GM12874 (cell line): Measurements from ENCODE around the gene VPS37C.
"Not testable (repeated sequence)": the region's sequence is repeated elsewhere in the genome, so short reads cannot be mapped to it uniquely, and the experiment has no call there.

Source experiments
- TF ChIP-seq, protein P1 (sequence below): IDR thresholded peaks from 2 replicates; pipeline ENCODE4 v1.5.1; 2011; ENCODE audit warnings: low read depth, mild to moderate bottlenecking, control low read depth, low read length, moderate library complexity; ENCODE audit not compliant: insufficient read depth

VPS37C gene

DNA sequence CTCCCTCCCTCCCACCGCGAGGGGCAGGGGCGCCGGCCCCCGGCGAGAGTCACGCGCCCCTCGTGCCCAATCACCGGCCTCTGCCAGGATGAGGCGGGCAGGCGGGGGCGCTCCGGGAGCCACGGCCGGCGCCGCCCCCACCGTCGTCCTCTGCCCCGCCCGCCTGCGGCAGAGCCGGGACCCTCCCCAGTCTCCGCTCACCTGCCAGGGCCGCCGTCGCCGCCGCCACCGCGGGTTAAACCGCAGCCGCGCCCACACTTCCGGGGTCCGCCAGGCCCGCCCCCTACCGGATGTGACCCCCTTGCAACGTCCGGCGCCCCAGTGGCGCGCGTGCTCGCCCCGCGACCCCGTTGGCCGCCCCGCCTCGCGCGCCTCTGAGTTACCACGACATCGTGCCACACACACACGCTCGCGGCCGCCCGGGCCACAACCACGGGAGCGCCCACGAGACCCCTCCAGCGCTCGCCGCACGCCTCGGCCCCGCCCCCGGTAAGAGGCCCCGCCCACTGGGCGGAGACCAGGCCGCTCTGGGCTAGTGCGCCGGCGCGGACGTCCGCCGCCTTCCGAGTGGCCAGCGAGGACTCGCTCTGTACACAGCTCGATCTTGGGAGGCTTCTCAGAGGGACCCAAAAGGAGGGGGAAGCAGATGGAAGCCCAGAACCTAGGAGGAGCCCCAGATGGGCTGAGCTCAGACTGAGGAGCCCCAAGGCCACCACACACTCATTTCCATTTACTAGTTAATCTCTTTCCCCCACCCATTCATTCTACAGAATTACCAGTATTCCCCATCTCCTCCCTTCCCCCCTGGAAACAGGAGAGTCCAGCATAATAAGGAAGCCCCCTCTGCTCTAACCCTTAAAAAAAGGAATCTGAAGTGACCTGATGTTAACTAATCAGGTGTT, at the start of gene VPS37C:
VPS37C (minus strand) TSS at position 237 of the 902 bp plus-strand sequence. CDS start 22,597 bp downstream, outside the sequence.
- TF ChIP-seq, protein P1, sequence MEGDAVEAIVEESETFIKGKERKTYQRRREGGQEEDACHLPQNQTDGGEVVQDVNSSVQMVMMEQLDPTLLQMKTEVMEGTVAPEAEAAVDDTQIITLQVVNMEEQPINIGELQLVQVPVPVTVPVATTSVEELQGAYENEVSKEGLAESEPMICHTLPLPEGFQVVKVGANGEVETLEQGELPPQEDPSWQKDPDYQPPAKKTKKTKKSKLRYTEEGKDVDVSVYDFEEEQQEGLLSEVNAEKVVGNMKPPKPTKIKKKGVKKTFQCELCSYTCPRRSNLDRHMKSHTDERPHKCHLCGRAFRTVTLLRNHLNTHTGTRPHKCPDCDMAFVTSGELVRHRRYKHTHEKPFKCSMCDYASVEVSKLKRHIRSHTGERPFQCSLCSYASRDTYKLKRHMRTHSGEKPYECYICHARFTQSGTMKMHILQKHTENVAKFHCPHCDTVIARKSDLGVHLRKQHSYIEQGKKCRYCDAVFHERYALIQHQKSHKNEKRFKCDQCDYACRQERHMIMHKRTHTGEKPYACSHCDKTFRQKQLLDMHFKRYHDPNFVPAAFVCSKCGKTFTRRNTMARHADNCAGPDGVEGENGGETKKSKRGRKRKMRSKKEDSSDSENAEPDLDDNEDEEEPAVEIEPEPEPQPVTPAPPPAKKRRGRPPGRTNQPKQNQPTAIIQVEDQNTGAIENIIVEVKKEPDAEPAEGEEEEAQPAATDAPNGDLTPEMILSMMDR: no peak

DNA sequence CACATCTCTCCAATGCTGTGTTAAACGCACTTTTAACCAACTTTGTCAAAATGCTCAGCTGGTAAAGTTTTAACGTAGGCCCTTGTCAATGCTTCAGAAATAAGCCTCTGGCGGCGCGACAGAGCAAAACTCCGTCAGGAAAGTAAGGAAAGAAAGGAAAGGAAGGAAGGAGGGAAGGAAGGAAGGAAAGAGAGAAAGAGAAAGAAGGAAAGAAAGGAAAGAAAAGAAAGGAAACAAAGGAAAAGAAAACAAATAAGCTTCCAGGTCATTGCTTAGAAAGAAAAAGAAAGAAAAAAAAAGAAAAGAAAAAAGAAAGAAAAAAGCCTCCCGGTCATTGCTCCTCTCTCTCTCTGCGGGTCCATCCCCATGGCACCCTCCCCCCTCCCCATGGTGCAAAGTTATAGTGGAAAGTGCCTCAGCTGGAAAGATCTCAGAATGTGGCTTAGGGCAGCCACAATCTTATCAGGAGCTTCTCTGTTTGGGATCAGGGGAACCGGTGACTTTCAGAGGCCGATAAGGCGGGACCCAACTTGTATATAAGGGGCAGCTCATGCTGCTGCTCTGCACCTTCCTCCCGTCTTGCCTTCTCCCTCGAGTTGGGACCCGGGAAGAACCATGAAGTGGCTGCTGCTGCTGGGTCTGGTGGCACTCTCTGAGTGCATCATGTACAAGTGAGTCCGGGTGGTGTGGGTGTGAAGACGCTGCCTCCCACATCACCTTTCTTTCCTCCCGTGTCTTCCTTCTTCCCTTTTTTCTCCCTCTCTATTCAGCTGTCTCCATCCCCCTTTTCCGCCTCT, 41.9 kb upstream of the VPS37C start, which contains the start of gene PGA3:
PGA3 (plus strand) TSS at position 566 of the 797 bp plus-strand sequence; CDS start at position 616, 50 bp downstream.
- TF ChIP-seq, protein P1: not testable (repeated sequence)

DNA sequence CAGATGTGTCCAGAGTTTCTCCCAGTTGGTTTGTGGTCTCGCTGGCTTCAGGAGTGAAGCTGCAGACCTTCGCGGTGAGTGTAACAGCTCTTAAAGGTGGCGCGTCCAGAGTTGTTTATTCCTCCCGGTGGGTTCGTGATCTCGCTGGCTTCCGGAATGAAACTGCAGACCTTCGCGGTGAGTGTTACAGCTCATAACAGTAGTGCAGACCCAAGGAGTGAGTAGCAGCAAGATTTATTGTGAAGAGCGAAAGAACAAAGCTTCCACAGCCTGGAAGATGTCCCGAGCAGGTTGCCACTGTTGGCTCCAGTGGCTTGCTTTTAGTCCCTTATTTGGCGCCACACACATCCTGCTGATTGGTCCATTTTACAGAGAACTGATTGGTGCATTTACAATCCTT, 40.2 kb upstream of the VPS37C start:
- TF ChIP-seq, protein P1: no peak

DNA sequence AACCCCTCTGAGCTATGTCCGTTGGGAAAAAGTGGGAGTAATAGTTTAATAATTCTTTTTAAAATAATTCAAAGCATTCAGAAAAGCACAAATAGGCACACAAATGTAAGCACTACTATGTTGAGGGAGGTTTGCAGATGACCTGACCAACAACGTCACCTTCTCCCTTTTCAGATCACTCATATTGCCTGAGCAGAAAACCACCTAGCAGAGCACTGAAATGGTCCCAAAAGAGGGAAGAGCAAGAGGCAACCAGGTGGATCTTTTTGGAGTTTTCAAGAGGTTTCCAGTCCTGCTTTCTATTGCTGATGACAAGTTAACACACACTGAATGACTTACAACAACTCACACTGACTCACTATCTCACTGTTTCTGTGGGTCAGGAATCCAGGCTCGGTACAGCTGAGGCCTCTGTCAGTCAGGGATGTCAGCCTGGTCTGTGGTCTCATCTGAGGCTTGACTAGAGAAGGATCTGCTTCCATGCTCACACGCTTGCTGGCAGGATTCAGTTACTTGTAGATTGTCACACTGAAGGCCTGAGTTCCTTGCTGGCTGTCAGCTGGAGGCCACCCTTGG, 37.8 kb upstream of the VPS37C start:
- TF ChIP-seq, protein P1: no peak

DNA sequence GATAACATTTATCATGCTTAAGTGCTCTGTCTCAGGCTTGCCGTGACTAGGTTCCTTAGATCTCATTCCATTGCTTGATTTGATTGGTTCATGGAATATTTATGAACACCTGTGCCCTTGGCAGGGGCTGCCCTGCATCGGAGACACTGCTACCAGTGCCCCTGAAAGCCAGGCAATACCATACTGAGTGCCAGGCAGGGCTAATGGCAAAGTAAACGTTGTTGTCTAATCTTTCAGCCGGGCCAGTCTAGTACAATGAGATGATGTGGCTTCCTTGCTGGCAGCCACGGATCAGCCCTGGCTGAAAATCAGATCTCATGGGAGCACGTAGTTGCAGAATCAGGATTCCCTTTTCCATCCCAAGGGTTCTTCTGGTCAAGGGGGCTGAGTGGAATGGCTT, 37.1 kb upstream of the VPS37C start:
- TF ChIP-seq, protein P1: no peak

DNA sequence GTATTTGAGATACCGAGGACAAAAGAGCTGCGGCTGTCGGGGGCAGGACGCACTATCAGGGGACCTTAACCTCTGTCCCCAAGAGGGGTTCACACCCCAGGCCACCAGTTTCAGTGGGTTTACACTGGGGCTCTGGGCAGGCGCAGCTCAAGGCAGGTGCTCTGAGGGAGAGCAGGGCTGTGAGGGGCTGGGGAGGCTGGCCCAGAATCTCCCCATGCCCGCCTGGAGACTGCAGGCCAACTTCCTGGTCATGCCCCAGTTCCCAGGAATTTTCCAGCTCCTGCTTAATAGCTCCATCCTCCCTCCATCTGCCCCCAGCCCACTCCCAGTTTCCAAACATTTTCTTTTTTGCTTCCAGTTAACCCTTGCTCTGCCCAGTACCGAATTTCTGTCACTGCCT, 34.5 kb upstream of the VPS37C start:
- TF ChIP-seq, protein P1: no peak
